ENCODE measurements around the gene CELF4. TPM values are rescaled to one million over a fixed set of nuclear protein-coding genes. Genes with fewer than 3 reads are reported as not detected.

Gene CELF4
- total RNA-seq, 1 experiment from 2014 or later: not detected

GRCh38 chr18:37397814-37398213 is 167.8 kb downstream of the CELF4 start:
- no peaks in the 10 kb centered on the region for H3K9me3 ChIP-seq (ENCODE audit: control insufficient read depth, insufficient read depth, low read depth, low read length)
- no peaks in the 10 kb centered on the region for H3K4me1 ChIP-seq (ENCODE audit: control insufficient read depth, insufficient read depth, low read length)
- H3K4me3 ChIP-seq (ENCODE audit: low read depth in 2 of 2, low read length in 2 of 2): no peak overlapping the region
- in situ Hi-C loops (cut with HindIII; ENCODE audit: low pct_unique_long_range_greater_than_20kb, low sequenced_read_pairs): no loop called here
- no peaks in the 10 kb centered on the region for H3K27me3 ChIP-seq (ENCODE audit: control insufficient read depth, insufficient read depth, low read length)
- no peak overlapping the region for H3K27ac ChIP-seq (ENCODE audit: low read length)
- CTCF ChIA-PET: no interaction called here
- intact Hi-C loops (cut with micrococcal nuclease; ENCODE audit: unreplicated experiment): no loop called here
- ATAC-seq (no peak), DNase-seq (ENCODE audit: low read depth, low spot score) (no peak)
- no peaks in the 10 kb centered on the region for H3K36me3 ChIP-seq (ENCODE audit: control insufficient read depth, insufficient read depth, low read length)
- POLR2A ChIA-PET: no interaction called here
- BruUV-seq (replicated peaks): no TSS peak
- no peak for TF ChIP-seq POLR2AphosphoS5 (IDR thresholded peaks at IDR 0.05; ENCODE audit: low read depth, low read length)
- no peak for TF ChIP-seq REST (IDR thresholded peaks at IDR 0.05; ENCODE audit: insufficient read depth in 1 of 2, low read depth in 2 of 2, low read length in 1 of 2)
- no peak for TF ChIP-seq SIN3A (IDR thresholded peaks at IDR 0.05; ENCODE audit: borderline replicate concordance, insufficient read depth, low read depth, low read length)
- TF ChIP-seq CTCF (IDR thresholded peaks at IDR 0.05): no peak
- TF ChIP-seq TCF7L2 (IDR thresholded peaks at IDR 0.05; ENCODE audit: low read depth, low read length): no peak

GRCh38 chr18:37396971-37397720 is 168.5 kb downstream of the CELF4 start:
- intact Hi-C loops (cut with micrococcal nuclease; ENCODE audit: unreplicated experiment) (no loop called here), in situ Hi-C loops (cut with HindIII; ENCODE audit: low pct_unique_long_range_greater_than_20kb, low sequenced_read_pairs) (no loop called here)
- BruUV-seq (replicated peaks): no TSS peak
- H3K4me3 ChIP-seq (ENCODE audit: low read depth in 2 of 2, low read length in 2 of 2): no peak overlapping the region
- H3K27ac ChIP-seq (ENCODE audit: low read length): no peak overlapping the region
- no peaks in the 10 kb centered on the region for H3K36me3 ChIP-seq (ENCODE audit: control insufficient read depth, insufficient read depth, low read length)
- H3K4me1 ChIP-seq (ENCODE audit: control insufficient read depth, insufficient read depth, low read length): no peaks in the 10 kb centered on the region
- CTCF ChIA-PET: no interaction called here
- TF ChIP-seq REST (IDR thresholded peaks at IDR 0.05; ENCODE audit: insufficient read depth in 1 of 2, low read depth in 2 of 2, low read length in 1 of 2): no peak
- POLR2A ChIA-PET: no interaction called here
- no peaks in the 10 kb centered on the region for H3K27me3 ChIP-seq (ENCODE audit: control insufficient read depth, insufficient read depth, low read length)
- ATAC-seq (no peak), DNase-seq (ENCODE audit: low read depth, low spot score) (no peak)
- no peaks in the 10 kb centered on the region for H3K9me3 ChIP-seq (ENCODE audit: control insufficient read depth, insufficient read depth, low read depth, low read length)
